Fibroblast of lung (primary cell): ENCODE data around the gene PYGB. TPM values are rescaled to one million over a fixed set of nuclear protein-coding genes. Genes with fewer than 3 reads are reported as not detected.

Experiments used
- DNase-seq, 2 donors: peaks; one replicate each; pipeline versions ENCODE4 v3.0.0 to v3.0.0-alpha.2; 2010; ENCODE audit warnings: low read depth in 2 of 2
- H2AFZ ChIP-seq: 2 replicates; pipeline ENCODE4 v1.5.1; 2012; ENCODE audit warnings: low read length, control low read depth, inconsistent platforms
- H3K27ac ChIP-seq: 2 replicates; pipeline ENCODE4 v1.5.1; 2011; ENCODE audit warnings: low read length, control low read depth; ENCODE audit not compliant: insufficient read depth
- H3K27me3 ChIP-seq: 2 replicates; pipeline ENCODE4 v1.5.1; 2011; ENCODE audit warnings: mild to moderate bottlenecking, low read length; ENCODE audit not compliant: control insufficient read depth, insufficient read depth
- H3K36me3 ChIP-seq: 2 replicates; pipeline ENCODE4 v1.5.1; 2011; ENCODE audit warnings: low read length; ENCODE audit not compliant: control insufficient read depth, insufficient read depth
- H3K4me1 ChIP-seq: 2 replicates; pipeline ENCODE4 v1.5.1; 2011; ENCODE audit warnings: low read length; ENCODE audit not compliant: control insufficient read depth, insufficient read depth; ENCODE audit errors: extremely low read depth
- H3K4me2 ChIP-seq: 2 replicates; pipeline ENCODE4 v1.5.1; 2011; ENCODE audit warnings: low read length, control low read depth; ENCODE audit not compliant: insufficient read depth; ENCODE audit errors: extremely low read depth
- H3K4me3 ChIP-seq, 4 experiments: fragments of 200-600 bp in 1 of 4; sonication (generic) in 1 of 4; replicated peaks in 1 of 4; 2 replicates each; pipeline ENCODE4 v1.5.1; 2011 to 2016; ENCODE audit warnings: low read length in 4 of 4, low read depth in 3 of 4, mild to moderate bottlenecking in 3 of 4, control low read depth in 2 of 4, inconsistent platforms in 1 of 4, mixed read lengths in 1 of 4; ENCODE audit not compliant: insufficient read depth in 1 of 4; ENCODE audit errors: control extremely low read depth in 1 of 4
- H3K79me2 ChIP-seq: 2 replicates; pipeline ENCODE4 v1.5.1; 2012; ENCODE audit warnings: mild to moderate bottlenecking, low read length, inconsistent platforms; ENCODE audit not compliant: control insufficient read depth, insufficient read depth
- H3K9ac ChIP-seq: 2 replicates; pipeline ENCODE4 v1.5.1; 2011; ENCODE audit warnings: mild to moderate bottlenecking, low read length, control low read depth; ENCODE audit not compliant: insufficient read depth
- H3K9me3 ChIP-seq: 2 replicates; pipeline ENCODE4 v1.5.1; 2012; ENCODE audit warnings: low read depth, low read length; ENCODE audit not compliant: control insufficient read depth, insufficient read depth
- H4K20me1 ChIP-seq: 2 replicates; pipeline ENCODE4 v1.5.1; 2011; ENCODE audit warnings: low read length; ENCODE audit not compliant: control insufficient read depth, insufficient read depth; ENCODE audit errors: extremely low read depth
- CTCF ChIP-seq, 2 donors: IDR thresholded peaks in 1 of 2; conservative IDR thresholded peaks in 1 of 2; 1 replicate in 1 of 2; 2 replicates in 1 of 2; pipeline ENCODE4 v1.5.1; 2011 to 2012; ENCODE audit warnings: low read length in 2 of 2, control low read depth in 1 of 2, inconsistent platforms in 1 of 2, low read depth in 1 of 2, mild to moderate bottlenecking in 1 of 2
- EZH2 ChIP-seq: IDR thresholded peaks from 2 replicates; pipeline ENCODE4 v1.5.1; 2012; ENCODE audit warnings: low read length, control low read depth, mild to moderate bottlenecking; ENCODE audit errors: missing control alignments
- polyA plus RNA-seq, 2 donors: library from polyadenylated mRNA; depleted of rRNA in 1 of 2; stranded (reverse) in 1 of 2; unstranded in 1 of 2; fragments of >200 nt; gene quantifications; 2 replicates each; pipeline ENCODE4 v1.2.1, GENCODE V29; 2011 to 2012; ENCODE audit warnings: missing spikeins in 1 of 2
- total RNA-seq: library from RNA; depleted of rRNA; stranded (reverse); fragments of >200 nt; gene quantifications from 2 replicates; pipeline ENCODE4 v1.2.1, GENCODE V29; 2014

Gene PYGB
- total and polyA plus RNA-seq, 2 donors (not counting 1 experiment from before 2014, with no cell fraction given), result 37.0 to 89.5 TPM

DNA sequence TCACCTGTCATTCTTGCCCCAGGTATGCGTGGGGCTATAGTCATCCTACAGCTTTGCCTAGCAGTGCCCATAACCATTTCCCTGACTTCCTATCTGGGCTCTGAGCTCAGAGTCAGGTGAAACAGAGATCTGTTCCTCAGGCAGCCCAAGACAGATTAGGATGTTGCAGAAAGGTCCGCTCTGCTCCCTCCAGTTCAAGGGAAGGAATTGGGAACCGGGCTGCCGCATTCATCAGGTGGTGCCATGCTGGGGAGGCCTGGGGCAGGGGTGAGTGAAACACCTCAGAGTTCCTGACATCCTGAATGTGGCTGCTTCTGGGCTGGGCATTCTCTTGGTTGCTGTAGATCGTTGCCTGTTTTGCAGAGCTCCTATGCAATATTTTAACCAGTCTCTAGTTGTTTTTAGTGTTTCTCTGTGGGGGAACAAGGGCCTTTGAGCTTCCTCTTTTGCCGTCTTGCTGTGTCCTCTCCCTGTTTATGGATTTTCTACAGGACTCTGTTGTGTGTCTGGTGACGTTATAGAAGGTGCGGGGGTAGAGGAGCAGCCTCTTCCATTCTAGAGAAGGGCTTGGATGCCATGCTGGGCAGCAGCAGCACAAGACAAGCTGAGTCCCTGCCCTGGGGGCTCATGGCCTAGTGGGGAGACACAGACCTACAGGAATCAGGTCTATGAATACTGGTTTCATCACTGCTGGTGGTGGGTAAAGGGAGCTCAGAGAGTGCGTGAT is 43.2 kb upstream of the PYGB start:
- Histone ChIP-seq H3K79me2 (peaks cover 20% of the 10 kb centered on the region), H4K20me1 (no peaks in the 10 kb centered on the region)

GRCh38 chr20:25205277-25206062 is 42.4 kb upstream of the PYGB start:
- Histone ChIP-seq H3K36me3 (no peaks in the 10 kb centered on the region), H3K79me2 (peaks cover 20% of the 10 kb centered on the region), H3K4me1 (no peaks in the 10 kb centered on the region), H3K9ac (no peak overlapping the region), H3K9me3 (no peaks in the 10 kb centered on the region), H3K27me3 (no peaks in the 10 kb centered on the region), H3K4me3 (no peak overlapping the region), H2AFZ (no peak overlapping the region), H3K27ac (no peak overlapping the region), H3K4me2 (no peak overlapping the region), H4K20me1 (no peaks in the 10 kb centered on the region)
- no peak for TF ChIP-seq CTCF (conservative IDR thresholded peaks at IDR 0.05 in 1 of 2, IDR thresholded peaks at IDR 0.05 in 1 of 2; ENCODE audit: low read depth in 1 of 2, low read length in 2 of 2)
- TF ChIP-seq EZH2, result no peak
- DNase-seq, result no peak

More for the DNA sequence above, 43.2 kb upstream of the PYGB start:
- Histone ChIP-seq H3K27me3 (no peaks in the 10 kb centered on the region), H3K4me2 (no peak overlapping the region), H3K9ac (no peak overlapping the region), H3K27ac (no peak overlapping the region), H3K4me1 (no peaks in the 10 kb centered on the region), H2AFZ (no peak overlapping the region), H3K4me3 (no peak overlapping the region), H3K9me3 (no peaks in the 10 kb centered on the region), H3K36me3 (no peaks in the 10 kb centered on the region)
- no peak for TF ChIP-seq EZH2
- no peak for TF ChIP-seq CTCF (conservative IDR thresholded peaks at IDR 0.05 in 1 of 2, IDR thresholded peaks at IDR 0.05 in 1 of 2; ENCODE audit: low read depth in 1 of 2, low read length in 2 of 2)
- no peak for DNase-seq

DNA sequence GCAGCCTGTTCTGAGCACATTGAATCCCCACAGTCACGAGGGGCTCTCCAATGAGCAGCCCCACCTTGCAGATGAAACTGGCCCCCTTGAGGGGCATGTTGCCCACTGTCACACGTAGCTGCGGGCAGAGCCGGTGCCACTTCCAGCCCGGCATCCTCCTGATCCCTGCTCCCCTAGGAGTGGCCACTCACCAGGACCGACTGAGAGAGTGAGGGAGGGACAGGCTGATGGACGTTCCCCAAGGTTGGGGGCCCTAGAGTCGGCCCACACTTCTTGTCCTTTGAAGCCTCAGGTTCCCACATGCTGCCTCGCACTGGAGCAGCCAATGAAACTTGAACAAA is 41.9 kb upstream of the PYGB start:
- Histone ChIP-seq H3K9me3 (no peaks in the 10 kb centered on the region), H3K4me2 (no peak overlapping the region), H3K4me3 (no peak overlapping the region), H2AFZ (no peak overlapping the region), H3K27ac (no peak overlapping the region), H3K79me2 (peaks cover 20% of the 10 kb centered on the region), H4K20me1 (no peaks in the 10 kb centered on the region), H3K36me3 (no peaks in the 10 kb centered on the region), H3K9ac (no peak overlapping the region), H3K27me3 (no peaks in the 10 kb centered on the region), H3K4me1 (no peaks in the 10 kb centered on the region)
- no peak for DNase-seq
- TF ChIP-seq CTCF (conservative IDR thresholded peaks at IDR 0.05 in 1 of 2, IDR thresholded peaks at IDR 0.05 in 1 of 2; ENCODE audit: low read depth in 1 of 2, low read length in 2 of 2) (no peak), EZH2 (no peak)
